Measurements from ENCODE around the gene IL10RB.
A peak's percentile ranks its signal among the peaks of the same experiment; 100 is the strongest.
"Not testable (repeated sequence)": the region's sequence is repeated elsewhere in the genome, so short reads cannot be mapped to it uniquely, and the experiment has no call there.

The IL10RB gene

GRCh38 chr21:33317145-33317544 lies 51.0 kb downstream of the IL10RB start:
- no peak for DNase-seq
- in situ Hi-C loops (cut with MboI; ENCODE audit: low pct_unique_long_range_greater_than_20kb, low sequenced_read_pairs), result no loop called here

GRCh38 chr21:33317786-33318486 lies 51.8 kb downstream of the IL10RB start:
- in situ Hi-C loops (cut with MboI; ENCODE audit: low pct_unique_long_range_greater_than_20kb, low sequenced_read_pairs), result no loop called here
- no peak for DNase-seq

- DNase-seq; in situ Hi-C loops (cut with MboI; ENCODE audit: low pct_unique_long_range_greater_than_20kb, low sequenced_read_pairs): not testable (repeated sequence)
Observed at GRCh38 chr21:33321005-33321404, 54.8 kb downstream of the IL10RB start.

GRCh38 chr21:33323610-33324009 lies 57.4 kb downstream of the IL10RB start:
- in situ Hi-C loops (cut with MboI; ENCODE audit: low pct_unique_long_range_greater_than_20kb, low sequenced_read_pairs); DNase-seq: not testable (repeated sequence)

- in situ Hi-C loops (cut with MboI; ENCODE audit: low pct_unique_long_range_greater_than_20kb, low sequenced_read_pairs), result no loop called here
- DNase-seq, result peak; percentile 99
Observed at GRCh38 chr21:33324291-33325221, 58.4 kb downstream of the IL10RB start, which contains the start of gene IFNAR1. TSS of gene IFNAR1 (plus strand) at chr21:33324970. CDS start at chr21:33325056, 86 bp downstream.

- peak; percentile 61 for DNase-seq
- in situ Hi-C loops (cut with MboI; ENCODE audit: low pct_unique_long_range_greater_than_20kb, low sequenced_read_pairs), result no loop called here
Observed at GRCh38 chr21:33325222-33326067, 59.3 kb downstream of the IL10RB start.

GRCh38 chr21:33327326-33327725 lies 61.2 kb downstream of the IL10RB start:
- no peak for DNase-seq

GRCh38 chr21:33327792-33328433 lies 61.7 kb downstream of the IL10RB start:
- no peak for DNase-seq
- in situ Hi-C loops (cut with MboI; ENCODE audit: low pct_unique_long_range_greater_than_20kb, low sequenced_read_pairs), result no loop called here

More at GRCh38 chr21:33327326-33327725, 61.2 kb downstream of the IL10RB start:
- in situ Hi-C loops (cut with MboI; ENCODE audit: low pct_unique_long_range_greater_than_20kb, low sequenced_read_pairs), result no loop called here

GRCh38 chr21:33330726-33331125 lies 64.6 kb downstream of the IL10RB start:
- in situ Hi-C loops (cut with MboI; ENCODE audit: low pct_unique_long_range_greater_than_20kb, low sequenced_read_pairs), result no loop called here
- DNase-seq, result no peak

GRCh38 chr21:33332143-33332542 lies 66.0 kb downstream of the IL10RB start:
- DNase-seq, result no peak
- in situ Hi-C loops (cut with MboI; ENCODE audit: low pct_unique_long_range_greater_than_20kb, low sequenced_read_pairs), result no loop called here

- no peak for DNase-seq
- in situ Hi-C loops (cut with MboI; ENCODE audit: low pct_unique_long_range_greater_than_20kb, low sequenced_read_pairs), result no loop called here
Observed at GRCh38 chr21:33334191-33334590, 68.0 kb downstream of the IL10RB start.

- DNase-seq, result no peak
- in situ Hi-C loops (cut with MboI; ENCODE audit: low pct_unique_long_range_greater_than_20kb, low sequenced_read_pairs), result no loop called here
Observed at GRCh38 chr21:33334824-33335223, 68.7 kb downstream of the IL10RB start.

- DNase-seq, result no peak
- in situ Hi-C loops (cut with MboI; ENCODE audit: low pct_unique_long_range_greater_than_20kb, low sequenced_read_pairs), result no loop called here
Observed at GRCh38 chr21:33339135-33339534, 73.0 kb downstream of the IL10RB start.

GRCh38 chr21:33339918-33340317 lies 73.8 kb downstream of the IL10RB start:
- in situ Hi-C loops (cut with MboI; ENCODE audit: low pct_unique_long_range_greater_than_20kb, low sequenced_read_pairs), result no loop called here
- peak; percentile 22 for DNase-seq

GRCh38 chr21:33345751-33346238 lies 79.6 kb downstream of the IL10RB start:
- in situ Hi-C loops (cut with MboI; ENCODE audit: low pct_unique_long_range_greater_than_20kb, low sequenced_read_pairs), result no loop called here
- no peak for DNase-seq

All from KBM-7 (cell line).